ENCODE data around the gene HHIPL1.
A peak's percentile ranks its signal among the peaks of the same experiment; 100 is the strongest.

HHIPL1 gene

DNA sequence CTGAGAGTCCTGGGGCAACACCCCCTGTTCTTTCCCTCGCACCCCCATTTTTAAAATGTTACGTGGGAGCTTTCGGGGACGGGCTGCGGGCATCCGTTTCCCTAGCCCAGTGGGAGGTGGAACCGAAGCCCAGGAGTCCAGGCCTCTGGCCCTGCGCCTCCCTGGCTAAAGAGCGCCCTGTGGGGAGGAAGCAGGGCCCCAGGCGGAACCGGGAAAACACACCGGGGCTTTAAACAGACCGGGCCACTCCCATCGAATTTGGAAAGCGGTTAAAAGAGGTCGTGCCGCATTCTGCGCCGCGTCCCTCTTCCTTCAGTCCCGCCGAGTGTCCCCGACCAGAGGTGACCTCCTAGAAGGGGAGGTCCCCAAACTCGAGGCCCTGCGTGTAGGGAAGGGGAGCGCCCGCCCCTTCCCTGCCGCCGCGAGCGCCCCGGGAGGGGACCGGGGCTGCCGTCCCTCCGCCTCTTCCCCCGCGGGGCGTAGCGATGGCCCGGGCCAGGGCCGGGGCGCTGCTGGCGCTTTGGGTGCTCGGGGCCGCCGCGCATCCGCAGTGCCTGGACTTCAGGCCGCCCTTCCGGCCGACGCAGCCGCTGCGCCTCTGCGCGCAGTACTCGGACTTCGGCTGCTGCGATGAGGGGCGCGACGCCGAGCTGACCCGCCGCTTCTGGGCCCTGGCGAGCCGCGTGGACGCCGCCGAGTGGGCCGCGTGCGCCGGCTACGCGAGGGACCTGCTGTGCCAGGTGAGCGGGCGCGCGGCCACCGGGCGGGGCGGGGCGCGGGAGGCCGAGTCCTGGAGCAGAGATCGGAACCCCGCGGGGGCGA, at the start of gene HHIPL1:
HHIPL1 (plus strand) TSS at position 407 of the 822 bp plus-strand sequence; CDS start at position 486, 79 bp downstream.
- no peak for DNase-seq

DNA sequence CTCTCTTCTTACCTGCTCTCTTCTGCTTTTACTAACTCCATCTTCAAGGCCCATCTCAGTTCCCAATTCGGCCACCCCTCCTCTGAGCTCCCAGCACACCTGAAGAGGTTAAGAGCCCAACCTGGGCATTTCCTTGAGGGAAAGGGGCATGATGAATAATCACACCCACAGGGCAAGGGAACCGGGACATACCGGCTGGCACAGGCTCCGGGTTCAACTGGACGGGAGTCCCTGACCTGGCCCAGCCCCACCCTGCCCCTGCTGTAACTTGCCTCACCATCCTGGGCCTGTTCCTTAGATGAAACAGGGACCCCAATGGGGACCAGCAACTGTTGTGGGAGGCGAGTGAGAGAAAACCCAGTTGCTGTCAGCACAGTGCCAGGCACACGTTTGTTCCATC, 49.4 kb upstream of the HHIPL1 start:
- DNase-seq, result no peak

DNA sequence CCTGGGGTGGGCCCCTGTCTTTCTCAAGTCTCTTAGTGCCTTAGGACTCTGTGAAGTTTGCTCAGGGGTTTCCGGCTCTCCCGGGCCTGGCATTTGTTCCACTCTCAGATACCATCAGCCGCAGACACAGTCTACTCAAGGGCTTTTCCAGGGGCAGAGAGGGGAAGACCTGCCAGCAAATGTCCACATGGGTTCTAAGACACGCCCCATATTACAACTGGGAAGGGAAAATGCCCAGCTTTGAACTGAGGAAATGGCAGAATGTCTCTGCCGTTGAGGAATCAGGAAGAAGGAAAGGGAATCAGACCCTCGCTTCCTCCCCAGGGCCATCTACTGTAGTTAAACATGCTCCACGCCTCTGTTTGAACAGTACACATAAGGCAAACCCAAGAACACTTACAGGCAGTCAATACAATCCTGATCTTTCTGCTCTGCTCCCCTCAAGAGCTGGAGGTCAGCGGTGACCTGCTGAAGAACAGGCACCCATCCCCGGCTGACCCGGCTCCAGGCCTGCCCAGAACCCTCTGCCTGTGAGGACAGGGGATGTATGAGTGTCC, 48.8 kb upstream of the HHIPL1 start:
- DNase-seq, result no peak

DNA sequence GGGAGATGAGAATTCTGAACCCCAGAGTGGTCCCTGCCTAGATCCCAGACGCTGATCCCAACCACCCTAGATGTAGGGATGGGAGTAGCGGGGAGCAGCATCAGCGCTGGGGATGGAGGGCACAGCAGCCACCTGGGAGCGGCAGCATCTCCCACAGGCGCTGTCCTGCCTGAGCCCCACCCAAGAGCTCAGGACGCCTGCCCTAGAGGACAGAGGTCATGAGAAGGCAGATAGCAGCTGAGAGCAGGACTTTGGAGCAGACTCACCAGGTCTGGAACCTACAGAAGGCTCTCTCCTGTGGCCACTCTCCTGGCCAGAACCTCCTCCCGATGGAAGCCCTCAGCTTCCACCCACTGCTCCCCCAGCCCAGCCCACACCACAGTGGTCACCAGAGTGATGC, 48.2 kb upstream of the HHIPL1 start:
- DNase-seq, result no peak

DNA sequence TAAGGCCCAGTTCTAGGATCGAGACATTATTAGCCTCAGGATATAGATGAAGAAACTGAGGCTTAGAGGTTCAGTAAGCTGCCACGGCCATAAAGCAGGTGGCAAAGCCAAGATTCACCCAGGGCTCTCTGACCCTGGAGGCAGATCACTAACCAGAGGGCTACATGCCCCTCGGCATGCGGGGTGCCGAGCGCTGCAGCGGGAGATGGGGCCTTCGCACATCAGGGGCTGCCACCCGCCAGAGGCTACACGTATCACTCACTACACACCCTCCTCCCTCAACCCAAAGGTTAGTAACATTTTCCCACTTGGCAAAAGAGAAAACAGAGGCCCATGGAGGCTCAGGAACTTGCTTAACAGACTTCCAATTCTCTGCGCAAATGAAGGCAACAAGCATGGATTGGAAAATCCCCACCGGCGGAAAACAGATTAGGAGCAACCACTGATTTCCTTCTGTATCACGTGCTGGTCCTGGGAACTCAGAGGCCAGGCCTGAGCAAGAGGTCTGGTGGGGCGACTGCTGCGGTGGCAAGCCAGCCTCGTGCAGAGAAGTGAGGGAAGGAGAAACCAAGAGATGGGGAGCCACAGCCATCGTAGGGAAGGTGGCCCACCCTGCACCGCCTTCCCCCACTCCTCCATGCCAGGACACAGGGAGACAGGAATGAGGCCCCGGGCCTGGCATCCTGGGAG, 46.9 kb upstream of the HHIPL1 start:
- DNase-seq, result no peak

DNA sequence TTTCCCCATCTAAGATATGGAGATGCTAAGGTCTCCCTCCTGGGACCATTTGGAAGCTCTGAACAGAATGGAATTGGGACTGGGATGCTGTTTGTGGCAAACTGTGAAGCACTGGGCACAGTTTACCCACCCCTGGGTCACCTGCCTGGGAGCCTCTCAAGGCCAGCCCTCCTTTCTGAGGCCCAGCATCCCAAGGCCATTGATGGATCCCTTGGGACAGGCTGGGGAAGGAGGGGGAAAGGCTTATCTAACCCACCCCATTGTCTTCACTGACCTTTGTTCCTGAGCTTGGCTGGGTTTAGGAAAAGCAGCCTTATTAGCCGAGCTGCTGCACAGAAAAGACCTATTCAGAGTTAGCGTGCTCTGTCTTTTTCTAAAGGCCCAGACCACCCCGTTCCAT, 46.2 kb upstream of the HHIPL1 start:
- DNase-seq, result no peak

DNA sequence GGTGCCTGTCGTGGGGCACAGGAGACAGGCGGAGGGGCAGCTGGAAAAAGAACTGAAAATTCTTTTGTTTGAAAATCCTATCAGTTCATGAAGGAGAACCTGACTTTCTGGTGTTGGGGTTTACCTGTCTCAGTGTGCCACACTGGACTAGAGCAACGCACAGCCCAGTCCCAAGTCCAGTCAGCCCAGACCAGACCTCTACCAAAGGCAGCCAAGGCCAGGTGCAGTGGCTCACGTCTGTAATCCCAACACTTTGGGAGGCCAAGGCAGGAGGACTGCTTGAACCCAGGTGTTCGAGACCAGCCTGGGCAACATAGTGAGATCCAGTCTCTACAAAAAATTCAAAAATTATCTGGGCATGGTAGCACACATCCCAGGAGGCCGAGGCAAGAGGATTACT, 45.5 kb upstream of the HHIPL1 start:
- no peak for DNase-seq

DNA sequence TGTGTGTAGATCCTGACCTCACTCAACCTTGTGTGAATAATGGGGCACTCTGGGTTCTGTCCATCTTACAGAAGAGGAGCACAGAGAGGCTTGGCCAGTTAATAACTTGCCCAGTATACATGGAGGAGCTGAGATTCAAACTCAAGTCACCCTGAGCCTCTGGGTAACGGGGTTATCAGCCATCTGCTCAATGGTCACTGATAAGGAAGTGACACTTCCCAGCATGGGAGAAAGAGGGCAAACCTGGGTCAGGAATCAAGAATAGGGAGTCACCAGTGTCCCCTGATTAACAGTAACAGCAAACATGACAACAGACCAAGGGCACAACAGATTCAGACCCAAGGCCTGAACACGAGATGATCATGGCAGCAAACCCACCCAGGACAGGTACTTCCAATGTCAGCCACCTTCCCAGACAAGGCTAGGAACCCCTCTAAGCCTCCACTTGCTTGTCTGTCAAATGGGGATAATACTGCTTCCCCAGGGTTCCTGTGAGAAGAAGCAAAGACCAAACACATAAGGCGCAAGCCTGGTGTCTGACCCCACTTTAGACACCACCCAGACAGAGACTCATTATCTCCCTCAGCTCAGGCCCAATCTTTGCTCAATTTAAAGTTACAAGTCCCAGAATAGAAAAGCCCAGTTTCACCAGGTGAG, 44.6 kb upstream of the HHIPL1 start:
- DNase-seq, result no peak

DNA sequence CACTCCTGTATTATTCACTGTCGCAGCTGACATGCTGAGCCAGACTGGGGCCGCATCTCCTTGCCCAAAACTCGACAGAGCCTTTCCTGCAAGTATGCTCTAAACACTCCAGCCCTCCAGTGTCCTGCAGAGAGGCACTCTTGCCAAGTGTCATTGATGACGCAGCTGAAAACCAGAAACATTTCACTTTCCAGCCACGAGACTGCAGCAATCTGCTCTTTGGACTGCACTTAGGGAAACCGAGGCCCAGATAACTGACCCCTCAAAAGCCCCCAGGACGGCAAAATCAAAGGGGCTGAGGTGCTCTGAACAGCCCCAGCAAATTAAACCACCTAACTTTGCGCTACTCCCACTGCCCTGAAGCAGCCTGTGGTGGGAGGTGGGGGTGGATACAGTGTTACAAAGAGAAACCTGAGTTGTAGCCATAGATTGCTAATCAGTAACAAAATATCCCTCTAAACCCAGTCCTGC, 43.5 kb upstream of the HHIPL1 start:
- peak; percentile 69 for DNase-seq

DNA sequence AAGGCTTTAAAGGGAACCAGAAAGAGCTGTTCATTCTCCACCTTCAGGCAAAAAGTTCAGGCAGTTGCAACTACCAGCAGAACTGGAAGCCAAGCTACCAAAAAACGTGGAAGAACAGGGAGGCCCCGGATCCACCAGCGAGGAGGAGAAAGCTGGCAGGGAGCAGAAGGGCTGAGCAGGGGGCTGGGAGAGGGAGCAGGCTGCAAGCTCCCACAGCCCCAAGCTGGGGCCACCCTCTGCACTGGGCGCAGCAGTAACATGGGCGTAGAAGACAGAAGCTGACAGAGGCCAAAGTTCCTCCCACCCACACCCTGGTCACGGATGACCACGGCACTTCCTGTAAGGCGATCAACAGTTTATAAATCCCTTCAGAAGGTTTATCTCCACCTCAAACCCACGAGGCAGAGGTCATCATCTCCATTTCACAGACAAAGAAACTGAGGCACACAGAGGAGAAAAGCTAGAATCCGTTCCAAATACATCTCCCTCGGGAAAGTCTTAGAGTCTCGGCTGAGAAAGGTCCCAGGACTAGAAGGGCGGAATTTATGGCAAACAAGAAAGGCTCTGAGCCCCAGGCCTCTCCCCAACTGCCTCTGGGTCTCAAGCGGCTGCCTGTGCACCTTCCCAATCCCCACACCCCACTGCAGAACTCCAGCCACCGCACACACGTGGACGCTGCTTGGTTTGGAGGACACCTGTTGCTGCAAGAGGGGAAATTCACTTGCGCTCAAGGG, 42.7 kb upstream of the HHIPL1 start:
- DNase-seq, result no peak

DNA sequence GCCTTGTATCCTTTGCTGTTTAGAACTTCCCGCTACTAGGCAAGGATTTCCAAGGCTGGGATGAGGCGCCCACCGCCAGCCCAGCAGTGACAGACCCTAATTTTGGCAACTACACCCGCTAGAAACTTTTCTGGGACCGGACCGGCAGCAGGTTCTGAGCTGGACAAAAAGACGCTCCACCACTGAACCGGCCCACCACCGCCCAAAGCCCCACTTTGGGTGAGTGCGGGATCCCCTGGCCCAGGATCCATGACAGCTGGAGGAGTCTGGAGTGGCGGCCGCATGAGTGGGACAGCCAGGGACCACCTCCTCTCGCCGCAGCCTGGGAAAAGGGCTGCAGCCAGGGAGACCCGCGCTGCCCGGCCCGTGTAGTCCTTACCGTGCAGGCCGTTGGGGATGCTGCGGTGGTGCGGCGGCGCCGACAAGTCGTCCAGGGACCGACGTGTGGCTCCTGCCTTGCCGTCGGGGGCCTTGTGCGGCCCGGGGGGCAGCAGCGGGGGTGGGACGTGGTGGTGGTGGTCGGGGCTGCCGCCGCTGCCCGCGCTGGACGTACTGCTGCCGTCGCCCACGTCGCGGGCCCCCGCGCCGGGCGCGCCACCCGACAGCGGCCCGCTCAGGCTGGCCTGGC, 42.0 kb upstream of the HHIPL1 start:
- peak; percentile 27 for DNase-seq

DNA sequence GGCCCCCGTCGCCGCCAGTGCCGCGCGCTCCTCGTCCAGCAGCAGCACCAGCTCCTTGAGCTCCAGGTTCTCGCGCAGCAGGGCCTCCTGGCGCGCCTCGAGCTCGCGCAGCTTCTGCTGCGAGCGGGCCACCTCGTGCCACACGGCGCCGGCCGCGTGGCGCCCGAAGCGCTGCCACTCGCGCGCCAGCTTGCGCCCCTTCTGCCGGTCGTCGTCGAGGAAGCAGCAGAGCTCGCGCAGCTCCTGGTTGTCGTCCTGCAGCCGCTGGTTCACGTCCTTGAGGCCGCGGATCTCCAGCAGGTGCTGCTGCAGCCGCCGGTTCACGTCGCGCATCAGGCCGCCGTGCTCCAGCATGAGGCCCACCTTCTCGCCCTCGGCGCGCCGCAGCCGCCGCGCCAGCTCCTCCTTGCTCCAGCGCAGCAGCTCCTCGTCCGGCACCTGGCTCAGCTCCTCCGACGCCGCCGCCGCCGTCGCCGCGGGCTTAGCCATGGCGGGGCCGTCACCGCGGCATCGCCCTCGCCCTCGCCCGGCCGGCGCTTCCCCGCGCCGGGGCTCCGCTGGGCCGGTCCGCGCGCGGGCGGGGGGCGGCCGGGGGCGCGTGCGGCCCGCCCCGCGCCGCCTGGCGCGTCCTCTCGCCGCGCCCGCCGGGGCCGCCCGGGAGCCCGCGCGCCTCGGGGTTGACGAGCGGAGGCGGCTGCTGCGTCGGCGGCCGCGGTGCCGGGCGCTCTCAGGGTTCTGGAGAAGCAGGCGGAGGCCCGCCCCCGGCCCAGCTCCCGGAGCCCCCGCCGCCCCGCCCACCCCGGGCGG, 41.3 kb upstream of the HHIPL1 start, which contains the start of gene CCDC85C:
CCDC85C (minus strand) TSS at position 737 of the 807 bp plus-strand sequence; CDS start at position 489, 248 bp downstream.
- peak; percentile 34 for DNase-seq

DNA sequence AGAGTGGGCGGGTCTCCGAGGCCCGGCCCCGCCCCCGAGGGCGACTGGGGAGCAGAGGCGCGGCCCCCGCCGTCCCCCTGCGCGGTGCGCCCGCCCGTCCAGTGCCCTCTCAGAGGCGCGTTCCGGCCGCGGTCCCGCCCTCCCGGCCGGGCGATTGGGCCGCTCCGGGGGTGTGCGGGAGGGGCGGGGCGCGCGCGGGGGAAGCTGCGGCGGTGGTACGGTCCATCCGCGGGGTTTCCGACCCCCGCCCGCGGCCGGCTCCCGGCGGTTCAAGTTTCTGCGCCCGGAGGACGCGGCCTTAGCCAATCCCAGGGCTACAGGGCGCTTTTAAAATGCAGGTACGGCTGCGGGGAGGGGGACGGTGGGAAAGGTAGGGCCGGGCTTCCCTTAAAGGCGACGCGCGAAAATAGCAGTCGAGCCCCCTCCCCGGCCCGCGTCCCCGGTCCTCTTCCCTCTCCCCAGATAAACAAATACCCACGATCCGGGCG, 40.6 kb upstream of the HHIPL1 start:
- DNase-seq, result peak; percentile 98

DNA sequence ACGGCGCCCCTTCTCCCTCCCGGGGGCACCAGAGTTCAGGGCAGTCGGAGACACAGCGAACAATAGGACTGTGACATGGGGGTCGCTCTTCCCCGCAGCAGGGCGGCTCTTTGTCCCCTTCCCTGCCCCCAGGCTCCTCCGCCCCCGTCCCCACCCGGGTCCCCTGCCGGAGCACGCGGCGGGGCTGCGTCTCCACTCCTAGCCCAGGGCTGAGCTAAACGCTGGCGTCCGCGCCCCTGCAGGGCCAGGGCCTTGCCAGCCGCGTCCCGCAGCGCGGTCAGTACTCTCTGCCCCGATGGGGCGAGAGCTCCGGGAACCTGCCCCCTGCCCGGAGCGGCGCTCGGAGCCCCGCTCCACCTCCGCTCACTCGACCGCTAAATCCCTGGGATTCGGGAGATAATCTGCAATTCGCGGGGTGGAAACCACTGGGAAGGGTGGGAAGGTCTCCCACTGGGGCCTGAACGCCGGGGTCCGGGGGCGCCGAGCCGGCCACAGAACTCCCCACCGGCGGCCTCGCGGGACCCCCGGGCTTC, 40.1 kb upstream of the HHIPL1 start:
- DNase-seq, result no peak

DNA sequence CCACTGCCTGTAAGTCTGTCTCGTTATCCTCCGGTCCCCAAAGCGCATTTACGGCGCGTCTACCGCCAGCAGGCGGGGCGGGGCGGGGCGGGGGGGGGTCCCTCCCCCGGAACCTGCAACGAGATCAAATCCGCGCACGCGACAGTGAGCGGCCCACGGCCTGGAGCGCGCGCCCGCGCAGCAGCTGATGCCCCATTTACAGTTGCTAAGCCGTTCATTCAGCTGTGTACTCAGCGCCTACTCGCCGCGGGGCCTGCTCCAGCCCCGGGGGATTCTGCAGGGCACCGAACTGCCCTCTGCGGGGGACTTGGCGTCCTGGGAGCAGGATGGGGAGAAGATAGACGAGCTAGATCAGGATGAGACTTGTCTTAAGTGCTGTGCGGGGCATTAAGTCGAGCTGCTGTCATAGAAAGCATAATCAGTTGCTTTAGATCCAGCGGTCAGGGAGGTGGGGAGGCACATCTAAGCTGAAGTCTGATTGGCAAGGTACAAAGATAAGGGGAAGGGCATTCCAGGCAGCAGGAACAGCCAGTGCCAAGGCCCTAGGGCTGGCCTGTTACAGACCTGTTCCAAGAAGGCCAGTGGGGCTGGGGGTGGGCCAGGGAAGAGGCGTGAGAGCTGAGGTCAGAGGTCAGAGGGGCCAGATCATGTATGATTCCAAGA, 39.5 kb upstream of the HHIPL1 start:
- DNase-seq, result peak; percentile 87

DNA sequence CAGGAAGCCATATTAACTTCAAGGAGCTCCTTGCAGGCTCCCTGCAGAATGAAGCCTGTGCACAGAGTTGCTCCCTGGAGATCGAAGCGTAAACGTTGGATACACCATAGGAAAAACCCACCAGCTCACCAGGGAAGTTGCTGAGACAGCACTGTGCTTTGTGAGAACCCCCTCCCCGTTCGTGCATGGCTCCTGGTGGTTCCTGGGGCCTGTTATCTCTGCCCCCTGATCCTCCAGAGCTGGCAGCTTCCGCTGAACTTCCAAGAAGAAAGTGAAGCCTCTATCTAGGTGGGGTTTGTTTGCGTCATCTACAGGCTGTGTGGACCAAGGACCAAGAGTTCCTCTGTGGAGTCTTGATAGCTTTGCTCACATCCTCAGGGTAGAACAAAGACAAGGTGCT, 38.6 kb upstream of the HHIPL1 start:
- DNase-seq, result no peak

DNA sequence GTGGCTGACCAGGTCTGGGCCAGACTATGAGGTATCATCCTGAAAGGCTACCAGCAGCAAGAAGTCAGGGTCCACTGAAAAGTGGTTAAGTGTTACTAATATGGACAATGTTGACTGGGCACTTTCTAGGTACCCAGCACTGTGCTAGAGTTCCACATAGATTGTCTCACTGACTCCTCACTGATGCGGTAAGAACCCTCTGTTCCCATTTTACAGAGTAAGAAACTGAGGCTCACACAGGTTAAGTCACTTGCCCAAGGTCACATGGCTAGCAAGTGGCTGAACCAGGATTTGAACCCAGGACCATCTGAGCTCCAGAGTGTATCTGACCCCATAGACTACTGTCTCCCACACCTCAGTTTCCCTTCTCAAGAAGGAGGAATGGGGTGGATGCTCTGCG, 36.3 kb upstream of the HHIPL1 start:
- DNase-seq, result no peak

DNA sequence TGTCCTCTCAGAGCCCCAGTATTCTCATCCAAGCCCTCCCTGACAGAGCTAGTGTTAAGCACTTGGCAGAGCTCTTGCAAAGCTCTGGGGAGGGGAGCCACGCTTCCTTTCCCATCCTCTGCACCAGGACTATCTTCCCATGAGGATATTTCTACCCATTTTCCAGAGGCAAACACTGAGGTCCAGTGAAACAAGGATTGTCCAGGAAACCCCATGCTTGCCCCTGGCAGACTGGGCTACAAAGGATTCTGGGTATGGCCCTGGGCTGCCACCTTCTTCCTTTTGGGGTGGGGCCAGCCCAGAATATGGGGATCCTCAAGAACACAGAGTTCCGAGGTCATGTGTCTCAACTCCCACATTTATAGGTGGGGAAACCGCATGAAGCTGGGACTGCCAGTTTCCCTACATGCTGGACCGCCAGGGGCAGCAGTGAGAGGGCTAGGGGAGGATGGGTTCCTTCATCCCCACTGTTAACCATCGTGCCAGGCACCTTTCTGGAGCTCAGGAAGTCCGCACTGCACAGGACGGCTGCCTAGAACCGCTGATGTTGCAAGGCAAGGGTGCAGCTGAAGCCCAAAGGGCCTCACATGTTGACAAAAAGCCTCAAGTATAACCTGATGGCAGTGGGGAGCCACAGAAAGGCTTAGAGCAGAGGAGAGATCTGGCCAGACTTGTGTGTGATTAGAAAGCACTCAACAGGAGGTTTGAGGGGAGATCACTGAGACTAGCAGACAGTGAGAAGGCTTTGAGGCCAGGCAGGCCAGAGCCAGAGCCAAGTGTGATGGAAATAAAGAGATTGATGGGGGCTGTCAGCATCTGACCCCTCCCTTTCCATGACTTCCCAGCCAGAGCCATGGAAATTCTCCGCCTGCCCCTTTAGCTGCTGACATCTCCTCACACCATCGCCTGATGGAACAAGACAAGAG, 35.4 kb upstream of the HHIPL1 start:
- DNase-seq, result no peak

DNA sequence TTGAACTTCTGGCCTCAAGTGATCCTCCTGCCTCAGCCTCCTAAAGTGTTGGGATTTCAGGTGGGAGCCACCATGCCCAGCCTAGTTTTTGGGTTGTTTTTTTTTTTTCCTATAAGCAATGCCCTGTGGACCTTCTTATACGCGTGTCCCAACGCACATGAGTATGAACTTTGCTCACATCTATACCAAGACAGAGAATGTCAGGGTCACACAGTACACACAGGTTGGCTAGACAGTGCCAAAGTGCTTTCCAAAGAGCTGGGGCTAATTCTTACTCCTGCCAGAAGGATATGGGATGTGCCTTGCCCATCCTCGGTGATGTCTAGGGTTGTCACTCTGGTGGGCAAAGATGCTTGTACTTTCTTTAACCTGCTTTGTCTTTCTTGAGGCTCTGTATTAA, 33.3 kb upstream of the HHIPL1 start:
- no peak for DNase-seq

All from DMS79 treated with DMSO at 0.1 percent for 48 hours (cell line).